Activated CD4-positive, CD25-positive, alpha-beta regulatory T cell treated with anti-CD3 and anti-CD28 coated beads, Interleukin-2, amount 50 U/mL, for 72 hours (primary cell): ENCODE measurements around the gene UBTD2.

Source experiments
- DNase-seq: peaks from one replicate; pipeline ENCODE4 v3.0.0; 2021

The UBTD2 gene

DNA sequence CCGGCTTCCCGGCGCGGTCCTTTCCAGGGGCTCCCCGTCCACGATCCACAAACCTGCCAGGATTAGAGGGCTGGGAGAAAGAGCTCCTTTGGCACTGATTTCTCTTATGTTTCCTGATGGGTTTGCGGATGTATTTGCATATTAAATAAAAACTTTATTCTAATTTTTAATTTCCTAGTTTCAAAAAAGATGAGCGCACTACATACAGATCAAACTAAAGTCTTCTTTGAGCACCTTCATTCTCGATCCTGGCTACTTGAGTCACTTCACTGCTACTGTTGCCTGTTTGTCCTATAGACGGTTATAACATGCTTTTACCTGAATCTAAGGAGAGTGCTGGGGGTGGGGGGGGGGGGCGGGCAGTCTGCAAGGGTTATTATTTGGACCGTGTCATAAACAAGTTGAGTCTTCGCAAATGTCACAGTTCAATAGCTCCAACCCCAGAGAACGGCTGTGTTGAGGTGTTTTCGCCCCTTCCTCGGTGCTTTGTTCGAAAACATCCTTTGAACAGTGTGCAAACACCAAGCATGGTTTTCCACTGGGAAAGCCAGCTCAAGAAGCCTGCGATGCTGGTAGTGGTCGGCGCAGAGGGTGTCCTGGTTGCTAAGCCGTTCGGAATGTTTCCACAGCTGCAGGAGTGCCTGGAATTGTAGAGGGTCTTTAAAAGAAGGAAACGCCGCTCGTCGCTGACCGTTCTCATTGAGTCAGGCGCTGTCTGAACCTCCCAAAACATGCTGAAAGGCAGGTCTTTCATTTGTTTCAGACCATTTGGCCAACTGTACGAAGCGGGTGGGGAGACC, 94.5 kb downstream of the UBTD2 start:
- no peak for DNase-seq

DNA sequence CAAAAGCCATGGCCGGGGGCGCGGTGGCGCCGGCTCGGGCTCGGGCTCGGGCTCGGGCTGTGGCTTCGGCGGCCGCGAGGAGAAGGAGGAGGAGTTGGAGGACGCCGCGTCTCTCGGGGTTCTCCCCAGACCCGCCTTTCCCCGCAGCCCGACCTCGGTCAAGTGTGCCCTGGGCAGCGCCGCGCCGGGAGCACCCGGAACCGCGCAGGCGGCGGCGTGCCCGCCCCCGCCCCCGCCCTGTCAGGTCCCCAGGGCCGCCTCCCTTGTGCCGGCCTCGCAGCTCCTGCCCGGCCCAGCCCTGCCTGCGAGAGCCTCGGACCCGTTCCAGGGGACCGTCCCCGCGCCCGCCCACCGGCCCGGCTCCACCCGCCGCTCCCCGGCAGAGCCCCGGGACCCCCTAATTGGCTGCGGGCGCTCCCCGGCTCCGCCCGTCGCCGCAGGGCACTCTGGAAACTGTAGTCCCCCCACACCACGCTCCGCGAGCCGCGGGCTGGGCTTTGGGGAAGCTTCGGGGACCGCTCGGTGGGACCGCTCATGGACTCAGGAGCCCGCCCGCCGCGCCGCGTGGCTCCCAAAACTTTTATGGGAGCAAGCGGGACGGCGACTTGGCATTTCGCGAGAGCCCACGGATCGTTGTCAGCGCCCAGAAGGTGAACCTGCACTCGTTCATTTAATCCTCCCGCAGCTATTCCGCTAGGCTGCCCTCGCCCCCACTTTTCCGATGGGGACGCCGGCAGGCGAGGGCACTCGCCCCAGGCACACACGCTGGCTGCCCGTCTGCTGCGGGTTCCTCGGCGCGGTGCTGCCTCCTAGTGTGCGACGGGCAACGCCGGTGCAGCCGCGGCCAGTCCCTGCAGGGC, 95.3 kb downstream of the UBTD2 start, which contains the start of gene STK10:
STK10 (minus strand) TSS at position 192 of the 860 bp plus-strand sequence; CDS start at position 10, 182 bp downstream.
- DNase-seq, result peak; percentile 85

DNA sequence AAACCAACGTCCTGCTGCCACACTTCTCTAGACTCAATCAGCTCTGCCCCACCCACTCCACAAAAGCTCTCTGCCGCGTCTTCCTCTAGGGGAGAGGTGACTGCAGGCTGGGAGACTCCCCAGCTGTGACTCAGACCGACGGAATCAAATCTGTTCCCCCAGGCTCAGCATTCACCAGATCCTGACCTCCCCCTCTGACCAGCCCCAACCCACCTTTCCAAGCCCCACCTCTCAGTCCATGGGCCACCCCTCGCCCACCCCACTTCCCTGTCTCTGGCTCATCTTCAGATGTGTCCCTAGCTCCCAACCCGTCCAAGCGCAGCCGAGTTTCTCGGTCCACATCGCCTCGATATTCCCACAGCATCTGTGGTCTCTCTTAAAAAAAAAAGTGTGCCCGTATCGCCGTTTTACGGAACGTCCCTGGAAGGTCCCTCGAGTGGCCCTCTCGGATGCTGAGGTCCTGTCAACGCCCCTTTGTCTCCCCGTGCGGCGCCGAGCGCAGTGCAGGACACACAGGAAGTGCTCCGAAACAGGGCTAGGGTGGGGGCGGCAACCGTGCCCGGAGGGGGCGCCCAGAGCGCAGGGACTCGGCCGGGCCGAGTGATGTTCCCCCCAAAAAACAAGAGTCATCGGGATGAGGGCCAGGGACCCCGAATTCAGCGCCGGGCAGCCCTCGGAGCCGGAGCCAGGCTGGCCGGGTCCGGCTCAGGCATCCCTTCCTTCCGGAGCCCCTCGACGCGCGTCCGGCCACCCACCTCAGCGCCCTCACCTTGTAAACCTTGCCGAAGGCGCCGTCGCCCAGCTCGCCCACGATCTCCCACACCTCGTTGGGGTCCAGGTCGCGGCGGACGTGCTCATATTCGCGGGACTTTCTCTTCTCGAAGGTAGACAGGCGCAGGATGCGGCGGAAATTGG, 96.2 kb downstream of the UBTD2 start:
- peak; percentile 72 for DNase-seq

DNA sequence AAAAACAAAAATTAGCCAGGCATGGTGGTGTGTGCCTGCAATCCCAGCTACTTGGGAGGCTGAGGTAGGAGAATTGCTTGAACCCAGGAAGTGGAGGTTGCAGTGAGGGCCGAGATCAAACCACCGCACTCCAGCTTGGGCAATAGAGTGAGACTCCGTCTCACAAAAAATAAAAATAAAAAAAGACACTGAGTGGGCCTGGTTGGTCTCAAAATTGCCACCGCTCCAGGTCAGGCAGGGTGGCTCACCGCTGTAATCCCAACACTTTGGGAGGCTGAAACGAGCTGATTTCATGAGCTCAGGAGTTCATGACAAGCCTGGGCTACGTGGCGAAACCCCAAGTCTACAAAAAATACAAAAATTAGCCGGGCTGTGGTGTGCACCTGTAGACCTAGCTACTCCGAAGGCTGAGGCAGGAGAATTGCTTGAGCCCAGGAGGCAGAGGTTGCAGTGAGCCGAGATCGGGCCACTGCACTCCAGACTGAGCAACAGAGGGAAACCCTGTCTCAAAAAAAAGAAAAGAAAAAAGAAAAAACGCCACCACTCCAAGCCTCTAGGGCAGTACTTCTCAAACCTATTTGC, 97.4 kb downstream of the UBTD2 start:
- DNase-seq, result no peak

DNA sequence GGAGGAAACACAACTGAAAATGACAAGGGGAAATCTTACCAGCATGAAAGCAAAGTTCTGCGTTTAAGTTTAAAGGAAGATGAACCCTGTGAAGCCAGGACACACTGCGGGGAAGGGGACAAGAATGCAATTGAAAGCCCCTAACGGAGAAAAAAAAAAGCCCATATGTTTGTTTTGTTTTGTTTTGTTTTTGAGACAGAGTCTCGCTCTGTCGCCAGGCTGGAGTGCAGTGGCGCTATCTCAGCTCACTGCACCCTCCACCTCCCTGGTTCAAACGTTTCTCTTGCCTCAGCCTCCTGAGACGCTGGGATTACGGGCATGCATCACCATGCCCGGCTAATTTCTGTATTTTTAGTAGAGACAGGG, 98.5 kb downstream of the UBTD2 start:
- DNase-seq, result no peak

DNA sequence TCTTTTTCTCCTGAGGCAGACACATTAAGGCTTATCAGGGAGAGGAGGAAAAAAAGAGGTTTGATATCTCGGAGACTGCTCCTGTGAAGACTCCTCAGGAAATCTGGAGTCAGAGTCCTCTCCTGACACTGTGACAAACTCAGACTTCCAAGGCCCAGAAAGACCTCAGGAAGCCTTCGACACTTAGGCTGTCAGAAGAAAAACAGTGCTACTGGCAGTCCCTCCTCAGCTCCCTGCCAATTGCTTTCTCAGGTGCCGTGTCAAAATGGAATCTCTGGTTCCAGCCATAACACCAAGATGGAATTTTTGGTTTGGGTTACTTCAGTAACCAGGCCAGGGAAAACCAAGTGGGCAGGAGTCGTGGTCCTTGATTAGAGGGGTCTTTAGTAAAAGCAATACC, 99.7 kb downstream of the UBTD2 start:
- no peak for DNase-seq

DNA sequence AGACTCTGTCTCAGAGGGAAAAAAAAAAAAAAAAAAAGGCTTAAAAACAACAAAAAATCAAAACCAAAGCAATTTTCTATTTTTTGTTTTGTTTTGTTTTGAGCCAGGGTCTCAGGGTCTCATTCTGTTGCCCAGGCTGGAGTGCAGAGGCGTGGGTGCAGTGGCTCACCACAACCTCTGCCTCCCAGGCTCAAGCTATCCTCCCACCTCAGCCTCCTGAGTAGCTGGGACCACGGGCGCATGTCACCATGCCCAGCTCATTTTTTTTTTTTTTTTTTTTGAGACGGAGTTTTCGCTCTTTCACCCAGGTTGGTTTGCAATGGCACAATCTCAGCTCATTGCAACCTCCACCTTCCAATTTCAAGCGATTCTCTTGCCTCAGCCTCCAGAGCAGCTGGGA, 101.3 kb downstream of the UBTD2 start:
- DNase-seq, result no peak

DNA sequence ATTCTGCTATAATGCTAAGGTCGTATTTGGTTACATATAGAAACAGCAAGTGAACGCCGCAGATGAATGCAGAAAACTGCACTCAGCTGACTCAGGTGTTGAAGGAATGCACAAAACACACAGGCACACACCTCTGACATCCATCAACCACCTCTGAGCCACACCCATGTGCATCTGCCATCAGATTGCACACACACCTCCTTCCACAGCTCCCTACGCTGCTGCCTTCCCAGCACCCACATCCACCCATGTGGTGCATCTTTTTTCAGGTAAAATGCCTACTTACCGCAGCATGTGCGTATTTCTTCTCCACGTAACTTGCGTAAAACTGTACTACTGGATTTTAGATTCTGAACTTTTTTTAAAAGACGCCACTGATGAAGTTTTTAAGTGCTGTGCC, 102.6 kb downstream of the UBTD2 start:
- DNase-seq, result no peak

DNA sequence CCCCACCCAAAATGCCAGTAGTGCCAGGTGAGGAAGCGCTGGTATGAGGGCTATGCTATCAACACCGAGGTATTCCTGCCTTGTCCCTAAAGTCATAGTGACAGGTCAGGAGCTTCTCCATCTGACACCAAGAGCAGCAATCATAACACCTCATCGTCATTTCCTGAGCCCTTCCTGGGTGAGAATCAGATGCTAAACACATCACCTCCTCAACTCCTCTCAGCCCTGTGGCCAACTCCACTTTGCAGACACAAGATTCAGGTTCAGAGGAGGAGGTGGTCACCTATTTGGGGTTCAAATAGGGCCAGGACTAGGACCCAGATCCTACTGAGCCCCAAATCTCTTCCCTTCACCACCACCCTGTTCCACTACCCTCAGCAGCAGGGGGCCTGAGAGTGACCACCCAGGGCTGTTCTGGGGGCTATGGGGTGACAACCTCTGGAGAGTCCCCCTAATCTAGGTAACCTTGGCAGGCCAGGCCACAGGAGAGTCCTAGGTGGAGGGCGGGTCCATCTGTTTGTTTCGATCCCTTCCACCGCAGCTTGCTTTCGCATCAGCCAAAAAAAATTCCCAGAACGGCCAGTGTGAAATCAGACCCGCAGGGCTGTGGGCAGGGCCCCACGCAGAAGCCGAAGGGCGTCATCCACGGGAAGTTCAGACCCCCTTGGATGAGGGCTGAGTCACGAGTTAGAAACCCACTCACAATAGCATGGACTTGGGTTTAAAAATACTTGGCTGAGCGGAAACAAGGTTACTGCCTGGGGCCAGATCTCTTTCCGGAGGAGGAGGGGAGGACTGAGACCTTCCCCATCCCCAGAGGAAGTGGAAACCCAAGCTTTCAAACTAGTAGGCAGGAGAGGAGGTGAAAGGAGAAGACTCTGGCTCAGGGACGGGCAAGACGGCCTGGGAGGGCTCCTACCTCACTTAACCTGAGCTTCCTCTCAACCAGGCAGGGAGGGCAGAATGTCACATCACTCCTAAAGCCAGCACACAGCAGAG, 104.3 kb downstream of the UBTD2 start:
- DNase-seq, result peak; percentile 38

DNA sequence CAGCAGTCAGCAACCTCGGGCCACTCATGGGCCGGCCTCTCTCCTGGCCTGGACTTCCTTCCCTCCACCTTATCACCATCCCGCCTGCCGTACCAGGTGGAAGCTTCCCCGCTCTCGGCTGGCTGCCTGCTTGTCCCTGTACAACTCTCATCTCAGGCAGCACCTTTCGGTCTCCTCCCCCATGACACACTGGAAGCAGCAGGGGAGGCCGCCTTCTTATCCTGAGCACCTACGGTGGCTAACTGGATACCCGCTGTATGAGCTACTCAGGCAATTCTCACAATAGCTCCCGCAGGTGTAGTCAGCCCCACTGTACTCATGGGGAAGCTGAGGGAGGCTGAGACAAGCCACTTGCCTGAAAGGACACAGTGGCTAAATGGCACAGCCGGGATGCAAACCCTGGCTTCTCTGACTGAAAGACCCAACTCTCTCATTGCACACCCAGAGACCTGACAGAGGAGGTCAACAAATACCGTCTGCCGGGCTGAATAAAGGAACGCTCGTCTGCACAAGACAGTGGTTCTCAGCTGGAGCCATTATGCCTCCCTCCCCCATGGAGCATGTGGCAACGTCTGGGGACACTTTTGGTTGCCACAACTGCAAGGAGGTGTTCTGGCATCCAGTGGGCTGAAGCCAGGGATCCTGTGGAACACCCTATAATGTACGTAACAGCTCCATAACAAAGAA, 105.1 kb downstream of the UBTD2 start:
- DNase-seq, result peak; percentile 41

DNA sequence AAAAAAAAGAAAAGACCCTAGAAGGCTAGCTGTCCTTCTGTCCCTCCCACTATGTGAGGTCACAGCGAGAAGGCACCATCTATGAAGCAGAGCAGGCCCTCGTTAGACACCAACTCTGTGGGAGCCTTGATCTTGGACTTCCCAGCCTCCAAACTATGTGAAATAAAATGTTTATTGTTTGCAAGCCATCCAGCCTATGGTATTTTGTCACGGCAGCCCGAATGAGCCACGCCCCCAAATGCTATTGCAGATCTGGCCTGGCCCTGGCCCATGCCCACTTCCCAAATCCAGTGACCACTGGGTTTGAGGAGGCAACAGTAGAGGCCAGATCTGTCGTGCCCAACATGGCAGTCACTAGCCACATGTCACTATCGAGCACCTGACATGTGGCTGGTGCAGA, 106.4 kb downstream of the UBTD2 start:
- no peak for DNase-seq

DNA sequence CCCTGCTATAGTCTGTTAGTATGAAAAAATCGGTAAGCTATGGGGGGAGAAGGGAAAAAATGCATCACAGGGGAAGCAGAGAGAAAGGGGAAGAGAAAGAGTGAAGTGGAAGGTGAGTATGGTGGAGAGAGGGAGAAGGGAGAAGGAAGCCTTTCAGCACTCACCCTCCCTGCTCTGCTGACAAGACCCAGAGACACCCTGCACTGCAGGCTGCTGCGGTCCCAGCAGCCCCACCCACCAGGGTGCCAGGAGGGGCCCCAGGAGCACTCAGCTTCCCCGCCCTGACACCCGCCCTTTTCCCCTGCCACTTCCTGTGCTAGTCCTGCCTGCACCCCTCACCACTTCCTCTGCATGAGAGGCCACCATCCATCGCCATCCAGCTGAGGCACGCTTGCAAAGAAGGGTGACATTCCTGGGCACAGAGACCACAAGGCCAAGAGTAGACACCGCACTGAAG, 108.3 kb downstream of the UBTD2 start:
- peak; percentile 70 for DNase-seq

DNA sequence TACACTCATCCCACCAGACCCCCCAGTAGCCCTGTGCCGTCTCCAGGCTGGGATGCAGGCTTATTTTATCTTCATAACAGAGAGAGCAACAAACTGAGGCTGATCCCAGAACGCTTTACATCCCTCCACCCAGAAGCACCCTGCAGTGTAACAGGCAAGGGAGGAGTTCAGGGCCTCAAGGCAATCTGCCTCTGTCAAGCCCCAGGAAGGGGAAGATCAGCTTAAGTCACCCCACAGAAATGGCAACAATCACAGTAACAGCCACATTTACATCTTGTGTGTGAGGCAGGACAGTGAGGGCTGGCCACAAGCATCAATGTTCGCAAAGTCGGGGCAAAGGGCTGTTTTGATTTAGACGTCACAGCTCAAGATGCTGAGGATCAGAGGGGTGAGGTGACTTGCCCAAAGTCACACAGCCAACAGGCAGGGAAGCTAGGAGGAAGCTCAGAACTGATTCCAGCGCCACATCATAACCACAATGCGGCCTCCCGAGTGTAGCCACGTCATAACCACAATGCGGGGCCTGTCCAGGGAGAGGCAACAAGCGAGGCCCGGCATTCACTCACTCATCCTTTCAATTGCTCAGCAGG, 109.9 kb downstream of the UBTD2 start:
- DNase-seq, result peak; percentile 65

DNA sequence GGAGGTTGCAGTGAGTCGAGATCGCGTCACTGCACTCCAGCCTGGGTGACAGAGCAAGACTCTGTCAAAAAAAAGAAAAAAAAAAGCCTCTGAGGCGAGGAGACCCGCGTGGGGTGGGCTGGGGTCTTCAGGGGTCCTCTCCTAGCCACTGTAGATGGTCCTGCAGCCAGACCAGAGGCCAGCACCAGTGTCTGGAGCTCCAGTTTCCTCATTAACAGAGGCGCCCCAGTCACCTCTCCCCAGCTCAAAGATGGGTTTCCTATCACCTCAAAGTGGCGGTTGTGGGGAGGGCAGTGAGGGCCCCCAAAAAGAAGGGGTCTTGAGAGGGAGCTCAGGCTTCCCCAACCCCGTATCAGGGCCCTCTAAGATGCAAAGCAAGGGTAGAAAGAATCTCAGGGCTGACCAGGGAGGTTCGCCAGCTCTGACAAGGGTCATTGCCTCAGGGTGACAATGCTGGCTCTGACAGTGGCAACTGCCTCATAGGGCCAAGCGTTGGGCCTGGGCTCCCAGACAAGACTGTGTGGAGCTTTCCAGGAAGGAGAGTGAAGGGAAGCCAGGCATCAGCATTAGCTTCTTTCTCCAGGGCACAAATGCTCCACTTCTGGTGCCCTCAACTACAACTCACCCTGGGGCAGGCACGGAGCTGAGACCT, 110.5 kb downstream of the UBTD2 start:
- no peak for DNase-seq

DNA sequence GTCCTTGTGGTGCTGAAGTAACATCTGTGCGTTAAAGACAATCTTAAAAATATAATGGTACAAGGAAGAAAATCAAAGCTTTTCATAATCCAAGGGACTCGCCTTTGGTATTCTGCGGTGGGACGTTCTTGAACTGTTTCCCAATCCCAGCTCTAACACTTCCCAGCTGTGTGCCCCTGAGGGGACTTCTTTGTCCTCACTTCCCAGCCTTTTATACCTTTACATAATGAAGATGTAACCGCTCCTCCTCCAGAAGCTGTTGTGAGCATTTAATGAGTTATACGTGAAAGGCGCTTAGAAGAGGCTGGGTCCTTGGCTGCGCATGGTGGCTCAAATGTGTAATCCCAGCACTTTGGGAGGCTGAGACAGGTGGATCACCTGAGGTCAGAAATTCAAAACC, 112.4 kb downstream of the UBTD2 start:
- DNase-seq, result no peak

DNA sequence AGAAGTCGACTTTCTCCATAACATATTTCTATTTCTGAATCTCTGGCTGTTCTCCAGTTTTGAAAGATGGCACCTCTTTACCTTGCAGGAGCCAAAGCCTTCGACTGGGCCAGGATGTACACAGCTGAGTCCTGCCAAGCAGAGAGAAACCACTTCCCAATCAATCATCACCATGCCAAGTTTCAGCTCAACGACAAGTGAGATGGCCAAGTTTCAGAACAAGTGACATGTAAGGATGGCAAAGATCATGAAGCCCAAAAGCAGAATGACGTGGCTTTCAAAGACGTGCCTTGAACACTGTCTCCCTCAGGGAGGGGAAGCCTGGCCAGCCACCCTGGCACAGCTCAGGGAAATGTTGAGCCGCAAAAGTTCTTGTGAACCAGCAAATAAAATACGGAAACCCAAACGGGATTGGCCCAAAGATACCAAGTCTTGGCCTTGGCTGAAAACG, 113.3 kb downstream of the UBTD2 start:
- no peak for DNase-seq

DNA sequence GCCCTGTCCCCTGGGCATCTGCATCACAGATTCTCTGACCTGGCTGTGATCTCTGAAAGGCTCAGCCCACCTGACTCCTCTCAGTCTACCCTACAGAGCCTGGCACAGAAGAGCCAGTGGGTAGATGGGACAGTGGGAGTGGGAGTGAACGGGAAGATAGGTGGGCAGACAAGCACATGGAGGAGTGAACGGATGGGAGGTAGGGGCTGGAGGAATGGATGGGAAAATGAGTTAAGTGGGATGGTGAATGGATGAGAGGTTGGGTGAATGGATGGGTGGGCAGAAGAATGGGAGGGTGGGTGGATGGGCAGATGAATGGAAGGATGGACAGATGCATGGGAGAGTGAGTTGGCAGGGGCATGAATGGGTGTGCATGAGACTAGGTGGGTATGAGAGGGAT, 114.3 kb downstream of the UBTD2 start:
- no peak for DNase-seq

DNA sequence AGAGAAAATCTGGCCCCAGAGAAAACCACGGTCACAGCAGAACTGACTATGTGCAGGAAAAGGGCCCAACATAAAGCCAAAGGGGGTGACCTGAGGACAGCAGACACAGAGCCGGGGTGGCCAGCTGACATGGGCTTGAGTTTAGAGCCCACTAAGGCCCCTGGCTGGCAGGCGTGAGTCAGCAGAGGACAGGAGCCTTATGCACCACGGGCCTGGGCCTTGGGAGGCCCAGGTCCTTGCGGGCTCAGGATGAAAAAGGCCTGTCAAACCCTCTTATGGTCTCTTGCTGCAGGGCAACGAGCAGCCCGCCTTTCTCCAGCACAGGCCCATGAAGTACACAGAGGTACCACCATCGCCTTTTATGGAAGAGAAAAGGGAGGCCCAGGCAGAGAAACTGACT, 115.3 kb downstream of the UBTD2 start:
- DNase-seq, result no peak

DNA sequence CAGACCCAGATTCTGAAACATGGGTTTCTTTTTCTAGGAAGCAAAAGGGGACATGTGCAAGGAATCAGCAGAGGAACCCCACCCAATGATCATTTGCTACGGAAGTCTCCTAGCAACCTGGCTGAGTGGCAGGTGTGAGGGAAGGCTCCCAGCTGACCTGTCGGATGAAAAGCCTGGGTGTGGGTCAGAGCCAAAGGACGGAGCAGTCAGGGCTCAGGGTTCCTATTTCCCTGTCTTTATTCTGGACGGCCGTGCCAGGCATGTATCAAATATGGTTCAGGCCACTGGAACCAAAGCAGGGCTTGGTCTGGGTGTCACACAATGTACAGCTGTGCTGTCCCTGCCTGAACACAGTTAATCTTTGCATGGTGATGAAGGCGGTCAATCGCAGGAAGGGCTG, 115.7 kb downstream of the UBTD2 start:
- DNase-seq, result no peak
